GM19351 (cell line): ENCODE data around the gene ENTPD7.
"Not testable (repeated sequence)": the region's sequence is repeated elsewhere in the genome, so short reads cannot be mapped to it uniquely, and the experiment has no call there.

Experiments used
- ATAC-seq: cut with Tn5 transposase; IDR thresholded peaks from one replicate; pipeline ENCODE4 v1.9.1; 2021; ENCODE audit warnings: mild to moderate bottlenecking, moderate library complexity; ENCODE audit not compliant: unreplicated experiment

Gene ENTPD7

DNA sequence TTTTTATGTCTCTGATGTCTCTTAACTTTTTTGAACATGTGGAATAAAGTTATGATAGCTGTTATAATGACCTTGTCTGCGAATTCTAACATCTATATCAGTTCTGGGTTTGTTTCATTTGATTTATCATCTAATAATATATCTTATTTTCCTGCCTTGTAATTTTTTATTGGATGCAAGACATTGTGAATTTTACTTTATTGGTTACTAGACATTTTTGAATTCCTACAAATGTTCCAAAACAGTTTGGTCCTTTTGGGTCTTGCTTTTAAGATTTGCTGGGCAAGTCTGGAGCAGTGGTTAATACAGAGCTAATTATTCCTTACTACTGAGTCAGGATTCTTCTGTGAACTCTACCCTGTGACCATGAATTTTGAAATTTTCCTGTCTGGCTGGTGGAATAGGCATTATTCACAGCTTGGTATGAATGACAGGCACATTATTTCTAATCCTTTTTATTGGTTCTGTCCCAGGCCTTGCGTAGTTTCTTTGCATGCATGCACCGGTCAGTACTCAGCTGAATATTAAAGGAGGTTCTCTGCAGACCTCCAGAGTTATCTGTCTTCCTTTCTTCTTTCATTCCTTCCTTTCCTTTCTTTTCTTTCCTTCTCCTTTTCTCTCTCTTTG lies 81.7 kb downstream of the ENTPD7 start:
- no peak for ATAC-seq

DNA sequence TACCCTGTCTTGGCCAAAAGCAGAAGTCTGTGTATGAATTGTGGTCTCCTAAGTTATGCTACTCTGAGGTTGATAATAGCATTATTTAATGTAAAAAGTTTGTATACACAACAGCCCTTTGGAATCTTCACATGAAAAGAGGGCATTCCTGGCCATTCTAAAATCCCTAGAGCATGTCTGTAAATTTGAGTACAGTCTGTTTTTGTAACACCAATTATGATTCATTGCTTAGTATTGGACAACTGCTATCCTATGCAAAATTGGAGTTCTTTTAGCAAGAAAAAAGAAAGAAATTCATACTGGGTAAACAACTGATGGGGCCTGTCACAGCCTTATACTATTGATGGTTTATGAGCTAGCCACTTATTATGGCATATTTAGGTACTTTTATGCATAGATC lies 82.9 kb downstream of the ENTPD7 start:
- no peak for ATAC-seq

DNA sequence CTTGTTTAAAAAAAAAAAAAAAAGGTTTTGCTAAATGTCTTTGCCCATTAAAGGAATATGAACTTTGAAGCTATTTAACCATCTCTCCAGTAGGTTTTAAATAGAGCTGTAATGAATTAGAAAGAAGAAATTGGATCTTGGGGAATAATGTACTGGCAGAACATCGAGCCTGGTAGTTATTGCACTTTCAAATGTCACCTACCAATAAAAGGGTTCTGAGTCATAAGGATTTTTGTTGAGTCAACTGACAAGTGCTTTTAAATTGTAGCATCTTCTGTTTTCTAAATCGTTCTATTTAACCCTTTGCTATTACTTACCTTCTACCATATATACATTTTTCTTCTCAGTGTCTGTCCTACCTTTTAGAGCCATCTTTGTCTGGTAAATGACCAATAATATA lies 83.4 kb downstream of the ENTPD7 start:
- ATAC-seq: no peak

DNA sequence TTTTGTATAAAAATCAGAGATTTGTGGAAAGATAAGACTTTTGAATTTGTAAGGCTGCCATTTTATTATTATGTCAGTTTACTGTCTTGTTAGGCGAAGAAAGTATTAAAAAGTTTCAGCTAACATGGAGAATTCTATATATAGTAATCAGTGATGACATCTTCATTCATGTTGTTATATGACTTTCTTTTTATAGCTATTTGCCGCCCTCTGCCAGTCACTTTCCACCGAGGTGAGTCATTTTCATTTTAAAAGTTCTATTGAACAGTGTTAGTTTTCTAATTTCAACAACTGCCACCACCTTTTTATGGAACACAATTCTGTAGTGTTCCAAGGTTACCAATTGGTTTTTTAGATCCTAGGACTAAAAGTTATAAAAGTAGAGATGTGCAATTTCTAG lies 84.5 kb downstream of the ENTPD7 start:
- ATAC-seq: no peak

DNA sequence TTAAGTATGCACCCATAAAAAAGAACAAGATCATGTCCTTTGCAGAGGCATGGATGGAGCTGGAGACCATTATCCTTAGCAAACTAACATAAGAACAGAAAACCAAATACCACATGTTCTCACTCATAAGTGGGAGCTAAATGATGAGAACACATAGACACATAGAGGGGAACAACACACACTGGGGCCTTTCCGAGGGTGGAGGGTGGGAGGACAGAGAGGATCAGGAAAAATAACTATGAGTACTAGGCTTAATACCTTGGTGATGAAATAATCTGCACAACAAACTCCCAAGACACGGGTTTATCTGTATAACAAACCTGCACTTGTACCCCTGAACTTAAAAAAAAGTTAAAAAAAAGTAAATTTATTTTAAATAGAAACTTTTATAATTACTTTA lies 86.9 kb downstream of the ENTPD7 start:
- ATAC-seq: not testable (repeated sequence)

DNA sequence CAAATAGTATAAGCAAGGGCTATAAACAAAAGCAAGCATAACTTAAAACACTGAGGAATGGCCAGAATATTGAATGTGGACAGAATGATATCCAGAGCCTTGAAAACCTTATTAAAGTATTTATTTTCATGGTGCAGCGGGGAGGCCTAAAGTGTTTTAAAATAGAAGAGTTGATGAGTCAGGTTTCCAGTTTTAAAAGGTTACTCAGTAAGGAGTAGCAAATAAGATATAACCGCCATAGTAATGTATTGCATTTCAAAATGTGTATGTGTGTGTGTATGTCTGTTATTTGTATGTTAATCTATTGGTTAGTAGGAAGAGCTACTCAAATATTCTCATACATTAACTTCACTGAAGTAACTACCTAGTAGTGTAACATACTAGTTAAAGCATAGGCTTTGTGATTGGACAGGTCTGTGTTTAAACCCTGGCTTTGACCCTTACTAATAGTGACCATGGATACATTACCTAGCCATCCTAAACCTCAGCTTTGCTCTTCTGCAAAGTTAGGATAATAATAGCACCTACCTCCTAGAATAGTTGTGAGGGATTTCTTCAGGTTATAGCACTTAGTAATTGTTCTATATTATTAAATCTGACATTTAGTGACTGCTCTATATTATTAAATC lies 89.6 kb downstream of the ENTPD7 start:
- ATAC-seq: no peak

DNA sequence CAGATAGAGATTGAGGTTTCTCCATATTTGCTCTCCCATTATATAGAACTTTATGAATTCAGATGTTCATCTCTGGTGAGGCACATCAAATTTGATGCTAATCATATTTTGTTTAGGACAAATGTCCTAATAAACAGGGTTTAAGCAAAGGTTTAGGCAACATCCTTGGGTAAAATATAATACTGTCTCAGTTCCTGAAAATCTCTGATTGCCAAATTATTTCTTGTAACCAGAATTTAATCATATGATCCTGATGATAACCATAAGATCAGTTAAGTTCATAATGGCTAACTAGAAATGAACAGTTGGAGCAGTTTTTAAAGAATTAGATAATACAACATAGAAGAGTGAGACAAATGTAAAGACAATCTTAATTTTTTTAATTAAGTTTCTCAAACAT lies 91.3 kb downstream of the ENTPD7 start:
- ATAC-seq: no peak

DNA sequence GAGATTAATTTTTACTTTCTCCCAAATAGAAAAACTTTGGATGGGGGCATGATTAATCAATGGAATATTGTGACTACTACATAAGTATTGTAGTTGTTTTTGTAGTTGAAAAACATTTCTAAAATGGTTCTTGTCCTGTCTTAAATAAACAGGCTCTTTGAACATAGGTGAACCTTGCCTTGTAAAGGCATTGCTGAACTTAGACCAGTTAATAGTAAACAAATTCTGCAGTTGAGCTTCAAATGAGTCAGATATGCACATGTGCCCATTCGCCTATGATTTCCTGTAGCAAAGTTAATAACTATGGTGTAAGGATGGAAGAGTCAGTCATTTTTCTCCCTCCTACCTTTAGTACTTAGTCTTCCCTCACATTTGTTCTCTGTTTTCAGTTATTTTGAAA lies 95.4 kb downstream of the ENTPD7 start:
- no peak for ATAC-seq
